GM12878 (cell line): ENCODE data around the gene TRIM67. TPM values are rescaled to one million over a fixed set of nuclear protein-coding genes. Genes with fewer than 3 reads are reported as not detected.

Source experiments
- BMI1 ChIP-seq: fragments of 450-650 bp; IDR thresholded peaks from 2 replicates; pipeline ENCODE4 v1.6.1; 2016; ENCODE audit warnings: mild to moderate bottlenecking, moderate library complexity, borderline replicate concordance
- FOXK2 ChIP-seq: fragments of 450-650 bp; IDR thresholded peaks from 2 replicates; pipeline ENCODE4 v1.6.1; 2017; ENCODE audit warnings: mild to moderate bottlenecking, moderate library complexity
- POU2F2 ChIP-seq: IDR thresholded peaks from 3 replicates; pipeline ENCODE4 v1.6.1; 2011; ENCODE audit warnings: low read depth, mild to moderate bottlenecking, low read length, borderline replicate concordance
- RCOR1 ChIP-seq: conservative IDR thresholded peaks from 2 replicates; pipeline ENCODE4 v1.6.1; 2012; ENCODE audit warnings: low read depth, low read length, improper control_type of control experiment
- RFX5 ChIP-seq: IDR thresholded peaks from 2 replicates; pipeline ENCODE4 v1.6.1; 2011; ENCODE audit warnings: low read depth, low read length, improper control_type of control experiment
- TARDBP ChIP-seq: IDR thresholded peaks from 2 replicates; pipeline ENCODE4 v1.6.1; 2016; ENCODE audit warnings: borderline replicate concordance
- ZZZ3 ChIP-seq: IDR thresholded peaks from 2 replicates; pipeline ENCODE4 v1.6.1; 2011; ENCODE audit warnings: low read depth; ENCODE audit not compliant: control insufficient read depth, insufficient read length
- polyA plus RNA-seq, 11 experiments: library from polyadenylated mRNA; depleted of rRNA in 4 of 11; unstranded in 6 of 11; stranded (reverse) in 5 of 11; fragments of >200 nt; fragmentation: Nextera tagmentation in 4 of 11; fragmentation: Illumina TruSeq in 1 of 11; extraction: Ambion mirVana in 4 of 11; extraction: Trizol in 1 of 11; gene quantifications; 1 replicate in 1 of 11; 2 replicates in 10 of 11; pipeline versions ENCODE4 v1.2.1 to v1.2.3, GENCODE V29; 2011 to 2016; ENCODE audit warnings: inconsistent platforms in 2 of 11, missing spikeins in 2 of 11, low read depth in 1 of 11
- total RNA-seq, 4 experiments: library from RNA; depleted of rRNA in 3 of 4; stranded (reverse); fragments of >200 nt in 3 of 4; fragmentation: Illumina TruSeq in 1 of 4; extraction: Trizol in 1 of 4; gene quantifications; 2 replicates each; pipeline versions ENCODE4 v1.2.1 to v1.2.3, GENCODE V29; 2013 to 2021
- TF ChIP-seq, protein P1 (sequence below): fragments of 450-650 bp; IDR thresholded peaks from 2 replicates; pipeline ENCODE4 v1.6.1; 2017; ENCODE audit warnings: mild to moderate bottlenecking, low read depth, inconsistent platforms; ENCODE audit not compliant: poor library complexity, severe bottlenecking
- TF ChIP-seq, protein P2 (sequence below): IDR thresholded peaks from 2 replicates; pipeline ENCODE4 v1.6.1; 2012; ENCODE audit warnings: improper control_type of control experiment, low read depth, low read length; ENCODE audit not compliant: insufficient replicate concordance

Gene TRIM67
- total and polyA plus RNA-seq, 10 of the 15 experiments (the other 5 are each of a cell fraction or from before 2014, with no cell fraction given) = under 0.01 to 0.01 TPM; not detected in 8

DNA sequence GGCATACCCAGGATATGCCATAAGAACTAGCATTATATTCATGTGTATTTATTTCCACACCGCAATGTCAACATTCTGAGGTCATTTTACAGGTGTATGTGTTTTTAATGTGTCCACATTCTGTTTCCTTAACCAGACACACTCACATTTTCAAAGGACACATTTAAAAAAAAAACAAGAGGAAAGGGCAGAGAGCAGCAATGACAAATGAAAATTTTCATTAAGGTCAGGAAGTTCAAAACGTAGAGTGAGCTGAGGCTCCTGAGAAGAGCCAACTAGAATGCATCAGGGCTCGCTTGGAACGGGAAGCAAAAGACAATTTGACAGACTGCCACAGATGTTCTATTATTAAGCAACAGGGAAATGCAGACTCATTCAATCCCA, 74.3 kb downstream of the TRIM67 start (continued):
- TF ChIP-seq, protein P1, sequence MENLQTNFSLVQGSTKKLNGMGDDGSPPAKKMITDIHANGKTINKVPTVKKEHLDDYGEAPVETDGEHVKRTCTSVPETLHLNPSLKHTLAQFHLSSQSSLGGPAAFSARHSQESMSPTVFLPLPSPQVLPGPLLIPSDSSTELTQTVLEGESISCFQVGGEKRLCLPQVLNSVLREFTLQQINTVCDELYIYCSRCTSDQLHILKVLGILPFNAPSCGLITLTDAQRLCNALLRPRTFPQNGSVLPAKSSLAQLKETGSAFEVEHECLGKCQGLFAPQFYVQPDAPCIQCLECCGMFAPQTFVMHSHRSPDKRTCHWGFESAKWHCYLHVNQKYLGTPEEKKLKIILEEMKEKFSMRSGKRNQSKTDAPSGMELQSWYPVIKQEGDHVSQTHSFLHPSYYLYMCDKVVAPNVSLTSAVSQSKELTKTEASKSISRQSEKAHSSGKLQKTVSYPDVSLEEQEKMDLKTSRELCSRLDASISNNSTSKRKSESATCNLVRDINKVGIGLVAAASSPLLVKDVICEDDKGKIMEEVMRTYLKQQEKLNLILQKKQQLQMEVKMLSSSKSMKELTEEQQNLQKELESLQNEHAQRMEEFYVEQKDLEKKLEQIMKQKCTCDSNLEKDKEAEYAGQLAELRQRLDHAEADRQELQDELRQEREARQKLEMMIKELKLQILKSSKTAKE = no peak
- TF ChIP-seq FOXK2 (no peak), POU2F2 (no peak), ZZZ3 (no peak), BMI1 (no peak), TARDBP (no peak), RFX5 (no peak), RCOR1 (no peak)
- TF ChIP-seq, protein P2, sequence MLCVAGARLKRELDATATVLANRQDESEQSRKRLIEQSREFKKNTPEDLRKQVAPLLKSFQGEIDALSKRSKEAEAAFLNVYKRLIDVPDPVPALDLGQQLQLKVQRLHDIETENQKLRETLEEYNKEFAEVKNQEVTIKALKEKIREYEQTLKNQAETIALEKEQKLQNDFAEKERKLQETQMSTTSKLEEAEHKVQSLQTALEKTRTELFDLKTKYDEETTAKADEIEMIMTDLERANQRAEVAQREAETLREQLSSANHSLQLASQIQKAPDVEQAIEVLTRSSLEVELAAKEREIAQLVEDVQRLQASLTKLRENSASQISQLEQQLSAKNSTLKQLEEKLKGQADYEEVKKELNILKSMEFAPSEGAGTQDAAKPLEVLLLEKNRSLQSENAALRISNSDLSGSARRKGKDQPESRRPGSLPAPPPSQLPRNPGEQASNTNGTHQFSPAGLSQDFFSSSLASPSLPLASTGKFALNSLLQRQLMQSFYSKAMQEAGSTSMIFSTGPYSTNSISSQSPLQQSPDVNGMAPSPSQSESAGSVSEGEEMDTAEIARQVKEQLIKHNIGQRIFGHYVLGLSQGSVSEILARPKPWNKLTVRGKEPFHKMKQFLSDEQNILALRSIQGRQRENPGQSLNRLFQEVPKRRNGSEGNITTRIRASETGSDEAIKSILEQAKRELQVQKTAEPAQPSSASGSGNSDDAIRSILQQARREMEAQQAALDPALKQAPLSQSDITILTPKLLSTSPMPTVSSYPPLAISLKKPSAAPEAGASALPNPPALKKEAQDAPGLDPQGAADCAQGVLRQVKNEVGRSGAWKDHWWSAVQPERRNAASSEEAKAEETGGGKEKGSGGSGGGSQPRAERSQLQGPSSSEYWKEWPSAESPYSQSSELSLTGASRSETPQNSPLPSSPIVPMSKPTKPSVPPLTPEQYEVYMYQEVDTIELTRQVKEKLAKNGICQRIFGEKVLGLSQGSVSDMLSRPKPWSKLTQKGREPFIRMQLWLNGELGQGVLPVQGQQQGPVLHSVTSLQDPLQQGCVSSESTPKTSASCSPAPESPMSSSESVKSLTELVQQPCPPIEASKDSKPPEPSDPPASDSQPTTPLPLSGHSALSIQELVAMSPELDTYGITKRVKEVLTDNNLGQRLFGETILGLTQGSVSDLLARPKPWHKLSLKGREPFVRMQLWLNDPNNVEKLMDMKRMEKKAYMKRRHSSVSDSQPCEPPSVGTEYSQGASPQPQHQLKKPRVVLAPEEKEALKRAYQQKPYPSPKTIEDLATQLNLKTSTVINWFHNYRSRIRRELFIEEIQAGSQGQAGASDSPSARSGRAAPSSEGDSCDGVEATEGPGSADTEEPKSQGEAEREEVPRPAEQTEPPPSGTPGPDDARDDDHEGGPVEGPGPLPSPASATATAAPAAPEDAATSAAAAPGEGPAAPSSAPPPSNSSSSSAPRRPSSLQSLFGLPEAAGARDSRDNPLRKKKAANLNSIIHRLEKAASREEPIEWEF = no peak
- TF ChIP-seq, all 136 proteins: peak for 0
